Liver (tissue), 9 donors: Measurements from ENCODE around the gene SPTBN5. TPM values are rescaled to one million over a fixed set of nuclear protein-coding genes. Genes with fewer than 3 reads are reported as not detected.

ENCODE experiments used
- DNase-seq: peaks from one replicate; pipeline ENCODE4 v3.0.0-alpha.2; 2017; ENCODE audit warnings: low spot score
- H3K27ac ChIP-seq, 2 donors: one replicate each; pipeline ENCODE4 v1.7.0; 2013; ENCODE audit warnings: inconsistent platforms in 2 of 2, low read length in 2 of 2, control low read depth in 1 of 2, low read depth in 1 of 2, mild to moderate bottlenecking in 1 of 2
- H3K27me3 ChIP-seq, 4 donors: one replicate each; pipeline versions ENCODE4 v1.6.1 to v1.7.0; 2013; ENCODE audit warnings: low read length in 3 of 4, inconsistent platforms in 1 of 4, mild to moderate bottlenecking in 1 of 4, moderate library complexity in 1 of 4; ENCODE audit not compliant: control insufficient read depth in 4 of 4, insufficient read depth in 4 of 4
- H3K36me3 ChIP-seq, 4 donors: one replicate each; pipeline versions ENCODE4 v1.6.1 to v1.7.0; 2013; ENCODE audit warnings: low read length in 3 of 4, mild to moderate bottlenecking in 3 of 4, low read depth in 1 of 4, moderate library complexity in 1 of 4; ENCODE audit not compliant: control insufficient read depth in 4 of 4, insufficient read depth in 3 of 4
- H3K4me1 ChIP-seq, 4 donors: one replicate each; pipeline versions ENCODE4 v1.6.1 to v1.7.0; 2013; ENCODE audit warnings: low read length in 3 of 4, mild to moderate bottlenecking in 3 of 4, moderate library complexity in 1 of 4; ENCODE audit not compliant: control insufficient read depth in 4 of 4, insufficient read depth in 4 of 4
- H3K4me3 ChIP-seq, 3 donors: one replicate each; pipeline versions ENCODE4 v1.6.1 to v1.7.0; 2013; ENCODE audit warnings: low read length in 3 of 3, control low read depth in 1 of 3, low read depth in 1 of 3, mild to moderate bottlenecking in 1 of 3
- H3K9ac ChIP-seq, 2 donors: one replicate each; pipeline ENCODE4 v1.7.0; 2013; ENCODE audit warnings: low read length in 2 of 2, mild to moderate bottlenecking in 2 of 2, moderate library complexity in 2 of 2, control low read depth in 1 of 2, low read depth in 1 of 2
- H3K9me3 ChIP-seq, 4 donors: one replicate each; pipeline versions ENCODE4 v1.6.1 to v1.7.0; 2013; ENCODE audit warnings: low read length in 3 of 4; ENCODE audit not compliant: control insufficient read depth in 4 of 4
- ATF3 ChIP-seq: IDR thresholded peaks from 2 replicates; pipeline ENCODE4 v1.6.1; 2016; ENCODE audit warnings: antibody characterized with exemption
- CTCF ChIP-seq: fragments of 150-350 bp; IDR thresholded peaks from 2 replicates; pipeline ENCODE4 v1.5.1; 2017; ENCODE audit warnings: improper control_type of control experiment, low read depth, low read length; ENCODE audit not compliant: missing input control
- EGR1 ChIP-seq, 2 donors: IDR thresholded peaks; 2 replicates each; pipeline ENCODE4 v1.6.1; 2016 to 2018; ENCODE audit warnings: antibody characterized with exemption in 2 of 2, low read depth in 2 of 2
- FOXA1 ChIP-seq: IDR thresholded peaks from 2 replicates; pipeline ENCODE4 v1.6.1; 2016; ENCODE audit warnings: antibody characterized with exemption
- FOXA2 ChIP-seq: IDR thresholded peaks from 2 replicates; pipeline ENCODE4 v1.6.1; 2016; ENCODE audit warnings: antibody characterized with exemption
- GABPA ChIP-seq, 2 donors: IDR thresholded peaks in 1 of 2; conservative IDR thresholded peaks in 1 of 2; 2 replicates each; pipeline ENCODE4 v1.6.1; 2016; ENCODE audit warnings: antibody characterized with exemption in 2 of 2, mild to moderate bottlenecking in 1 of 2, moderate library complexity in 1 of 2
- HNF4A ChIP-seq, 2 donors: conservative IDR thresholded peaks; 2 replicates each; pipeline ENCODE4 v1.6.1; 2016; ENCODE audit warnings: antibody characterized with exemption in 2 of 2, mild to moderate bottlenecking in 2 of 2
- HNF4G ChIP-seq: IDR thresholded peaks from 2 replicates; pipeline ENCODE4 v1.6.1; 2016; ENCODE audit warnings: antibody characterized with exemption
- JUND ChIP-seq, 2 donors: IDR thresholded peaks; 2 replicates each; pipeline ENCODE4 v1.6.1; 2016; ENCODE audit warnings: antibody characterized with exemption in 2 of 2
- MAX ChIP-seq: IDR thresholded peaks from 2 replicates; pipeline ENCODE4 v1.6.1; 2016; ENCODE audit warnings: antibody characterized with exemption
- NR2F2 ChIP-seq: IDR thresholded peaks from 2 replicates; pipeline ENCODE4 v1.6.1; 2016; ENCODE audit warnings: antibody characterized with exemption
- RAD21 ChIP-seq, 2 donors: IDR thresholded peaks; 2 replicates each; pipeline ENCODE4 v1.6.1; 2016; ENCODE audit warnings: antibody characterized with exemption in 2 of 2, mild to moderate bottlenecking in 2 of 2
- SP1 ChIP-seq: IDR thresholded peaks from 2 replicates; pipeline ENCODE4 v1.6.1; 2018; ENCODE audit warnings: antibody characterized with exemption, mild to moderate bottlenecking
- TAF1 ChIP-seq: conservative IDR thresholded peaks from 2 replicates; pipeline ENCODE4 v1.6.1; 2016; ENCODE audit warnings: antibody characterized with exemption, mild to moderate bottlenecking
- YY1 ChIP-seq: IDR thresholded peaks from 2 replicates; pipeline ENCODE4 v1.6.1; 2016; ENCODE audit warnings: antibody characterized with exemption, mild to moderate bottlenecking
- ZBTB33 ChIP-seq: IDR thresholded peaks from 2 replicates; pipeline ENCODE4 v1.6.1; 2016; ENCODE audit warnings: antibody characterized with exemption
- WGBS: extraction: QIAGEN DNeasy Blood & Tissue Kit; methylation state at CpG from one replicate; pipeline ENCODE4 v1.1.7; 2013; 5-methylcytosine and 5-hydroxymethylcytosine counted together
- polyA plus RNA-seq, 2 donors: library from polyadenylated mRNA; stranded (reverse) in 1 of 2; unstranded in 1 of 2; fragments of 200-250 nt in 1 of 2; fragments of >200 nt in 1 of 2; fragmentation: Nextera tagmentation in 1 of 2; extraction: Ambion mirVana in 1 of 2; gene quantifications; one replicate each; pipeline versions ENCODE4 v1.2.1 to v1.2.3, GENCODE V29; 2013 to 2015
- total RNA-seq, 2 donors: library from RNA; depleted of rRNA; stranded (reverse); fragments of >200 nt; gene quantifications; one replicate each; pipeline ENCODE4 v1.2.3, GENCODE V29; 2014
- donor health status: healthy.
- donor health status: healthy.
- donor health status: healthy.
- donor health status: healthy.
- donor health status: healthy.

Gene SPTBN5
- total and polyA plus RNA-seq, 4 donors: 0.12 to 1.7 (median 0.17) TPM

GRCh38 chr15:41819455-41820050 lies 74.3 kb downstream of the SPTBN5 start:
- Histone ChIP-seq H3K36me3 (peaks cover 3 to 57% (median 17%) of the 10 kb centered on the region in 4 donors), H3K4me1 (no peaks in the 10 kb centered on the region), H3K4me3 (no peak overlapping the region), H3K9ac (no peak overlapping the region), H3K27ac (no peak overlapping the region), H3K27me3 (no peaks in the 10 kb centered on the region), H3K9me3 (no peaks in the 10 kb centered on the region)
- no peak for DNase-seq
- TF ChIP-seq HNF4G (no peak), MAX (no peak)
- WGBS: 92% methylated on average over 9 of the region's 9 CpGs

GRCh38 chr15:41817781-41818180 lies 76.1 kb downstream of the SPTBN5 start:
- no peak overlapping the region for H3K9ac ChIP-seq
- H3K4me3 ChIP-seq: no peak overlapping the region
- no peak overlapping the region for H3K27ac ChIP-seq
- H3K4me1 ChIP-seq: no peaks in the 10 kb centered on the region
- no peak for DNase-seq
- H3K9me3 ChIP-seq: no peaks in the 10 kb centered on the region
- peaks cover 3 to 55% (median 14%) of the 10 kb centered on the region in 4 donors for H3K36me3 ChIP-seq
- no peak for TF ChIP-seq SP1
- TF ChIP-seq HNF4A (conservative IDR thresholded peaks at IDR 0.05): no peak
- TF ChIP-seq JUND (IDR thresholded peaks at IDR 0.05): no peak
- TF ChIP-seq FOXA1: no peak
- WGBS: 91% methylated on average over 6 of the region's 6 CpGs
- H3K27me3 ChIP-seq: no peaks in the 10 kb centered on the region

- Histone ChIP-seq H3K27me3 (no peaks in the 10 kb centered on the region), H3K4me3 (no peak overlapping the region), H3K36me3 (peaks cover 3 to 56% (median 14%) of the 10 kb centered on the region in 4 donors), H3K9ac (no peak overlapping the region), H3K27ac (no peak overlapping the region), H3K9me3 (no peaks in the 10 kb centered on the region), H3K4me1 (no peaks in the 10 kb centered on the region)
- 94% methylated on average over 14 of the region's 14 CpGs for WGBS
- no peak for DNase-seq
- TF ChIP-seq TAF1 (no peak), ZBTB33 (no peak), MAX (no peak), RAD21 (IDR thresholded peaks at IDR 0.05) (no peak), ATF3 (no peak), CTCF (no peak), HNF4G (no peak), FOXA1 (no peak), JUND (IDR thresholded peaks at IDR 0.05) (no peak), YY1 (no peak), HNF4A (conservative IDR thresholded peaks at IDR 0.05) (no peak), FOXA2 (no peak), GABPA (IDR thresholded peaks at IDR 0.05 in 1 of 2, conservative IDR thresholded peaks at IDR 0.05 in 1 of 2) (no peak), EGR1 (IDR thresholded peaks at IDR 0.05; ENCODE audit: low read depth in 2 of 2) (no peak), NR2F2 (no peak)
These were observed 76.5 kb downstream of the SPTBN5 start for GRCh38 chr15:41817327-41817726.
